Measurements from ENCODE around the gene ABHD8. TPM values are rescaled to one million over a fixed set of nuclear protein-coding genes. Genes with fewer than 3 reads are reported as not detected.

ABHD8 gene
- polyA plus RNA-seq, 3 donors, result 11.3 to 14.9 (median 12.5) TPM

- Mint-ChIP-seq H3K4me1 (peaks cover 21% of the 10 kb centered on the region), H3K9me3 (peaks cover 0 to 3% (median 0%) of the 10 kb centered on the region in 7 donors), H3K27me3 (ENCODE audit: low read depth in 3 of 3) (peaks cover 16 to 56% (median 40%) of the 10 kb centered on the region in 3 donors), H3K4me3 (peak overlapping the region in 1 of 2 donors; percentile 55), H3K27ac (no peak overlapping the region), H3K36me3 (no peaks in the 10 kb centered on the region)
- Histone ChIP-seq H3K4me1 (ENCODE audit: control insufficient read depth in 1 of 2, insufficient read depth in 2 of 2, low read length in 2 of 2) (peaks cover 5 to 6% of the 10 kb centered on the region in 2 donors), H4K20me1 (ENCODE audit: insufficient read depth, low read length) (no peaks in the 10 kb centered on the region), H3K4me2 (replicated peaks; ENCODE audit: extremely low read depth, low read length, poor library complexity, severe bottlenecking) (no peak overlapping the region), H3K36me3 (replicated peaks in 1 of 2; ENCODE audit: control insufficient read depth in 1 of 2, insufficient read depth in 2 of 2, low read length in 2 of 2) (no peaks in the 10 kb centered on the region), H3K79me2 (ENCODE audit: insufficient read depth, low read length) (no peaks in the 10 kb centered on the region), H3K27me3 (ENCODE audit: control insufficient read depth in 2 of 2, insufficient read depth in 2 of 2, low read length in 2 of 2) (peaks cover 0 to 19% of the 10 kb centered on the region in 2 donors), H3K27ac (ENCODE audit: low read depth in 1 of 2, low read length in 2 of 2) (no peak overlapping the region), H3K9me3 (replicated peaks in 1 of 2; ENCODE audit: control insufficient read depth in 1 of 2, insufficient read depth in 1 of 2, low read length in 2 of 2) (no peaks in the 10 kb centered on the region), H3K4me3 (replicated peaks in 1 of 3; ENCODE audit: low read depth in 2 of 3, low read length in 3 of 3) (no peak overlapping the region), H2AFZ (ENCODE audit: insufficient read depth, low read depth, low read length, poor library complexity, severe bottlenecking) (peak overlapping the region; percentile 53), H3K9ac (ENCODE audit: insufficient read depth, low read length, poor library complexity, severe bottlenecking) (no peak overlapping the region)
- no peak for TF ChIP-seq CTCF (IDR thresholded peaks at IDR 0.05)
- WGBS (ENCODE audit: insufficient coverage), result 0% methylated on average over 8 of the region's 12 CpGs
- intact Hi-C loops (cut with micrococcal nuclease), result loop anchor here in 1 of 2 donors (5.0 kb wide), 1 partner anchor 39 kb away; no protein-coding TSS in a partner anchor
- no peak for DNase-seq
Observed at GRCh38 chr19:17348700-17349099, 45.5 kb upstream of the ABHD8 start.

- peaks cover 0 to 19% of the 10 kb centered on the region in 2 donors for H3K27me3 ChIP-seq (ENCODE audit: control insufficient read depth in 2 of 2, insufficient read depth in 2 of 2, low read length in 2 of 2)
- TF ChIP-seq CTCF (IDR thresholded peaks at IDR 0.05), result no peak
- WGBS (ENCODE audit: insufficient coverage), result 100% methylated on average over 1 of the region's 2 CpGs
Observed at GRCh38 chr19:17347877-17348276, 44.7 kb upstream of the ABHD8 start.

More at GRCh38 chr19:17347877-17348276, 44.7 kb upstream of the ABHD8 start:
- H3K36me3 ChIP-seq (replicated peaks in 1 of 2; ENCODE audit: control insufficient read depth in 1 of 2, insufficient read depth in 2 of 2, low read length in 2 of 2), result no peaks in the 10 kb centered on the region
- peaks cover 17% of the 10 kb centered on the region for H3K4me1 Mint-ChIP-seq
- no peak overlapping the region for H3K27ac ChIP-seq (ENCODE audit: low read depth in 1 of 2, low read length in 2 of 2)
- no peak for DNase-seq
- no peak overlapping the region for H3K9ac ChIP-seq (ENCODE audit: insufficient read depth, low read length, poor library complexity, severe bottlenecking)
- peaks cover 5 to 6% of the 10 kb centered on the region in 2 donors for H3K4me1 ChIP-seq (ENCODE audit: control insufficient read depth in 1 of 2, insufficient read depth in 2 of 2, low read length in 2 of 2)
- peaks cover 16 to 50% (median 39%) of the 10 kb centered on the region in 3 donors for H3K27me3 Mint-ChIP-seq (ENCODE audit: low read depth in 3 of 3)
- peaks cover 0 to under 1% of the 10 kb centered on the region in 2 donors for H3K36me3 Mint-ChIP-seq
- intact Hi-C loops (cut with micrococcal nuclease), result loop anchor here in 1 of 2 donors (5.0 kb wide), 1 partner anchor 39 kb away; no protein-coding TSS in a partner anchor
- H3K9me3 ChIP-seq (replicated peaks in 1 of 2; ENCODE audit: control insufficient read depth in 1 of 2, insufficient read depth in 1 of 2, low read length in 2 of 2), result no peaks in the 10 kb centered on the region
- peak overlapping the region in 1 of 2 donors; percentile 57 for H3K4me3 Mint-ChIP-seq
- no peak overlapping the region for H3K4me2 ChIP-seq (replicated peaks; ENCODE audit: extremely low read depth, low read length, poor library complexity, severe bottlenecking)
- peaks cover 0 to 3% (median 0%) of the 10 kb centered on the region in 7 donors for H3K9me3 Mint-ChIP-seq
- no peak overlapping the region for H3K4me3 ChIP-seq (replicated peaks in 1 of 3; ENCODE audit: low read depth in 2 of 3, low read length in 3 of 3)
- no peaks in the 10 kb centered on the region for H3K79me2 ChIP-seq (ENCODE audit: insufficient read depth, low read length)
- no peak overlapping the region for H3K27ac Mint-ChIP-seq
- no peak overlapping the region for H2AFZ ChIP-seq (ENCODE audit: insufficient read depth, low read depth, low read length, poor library complexity, severe bottlenecking)
- no peaks in the 10 kb centered on the region for H4K20me1 ChIP-seq (ENCODE audit: insufficient read depth, low read length)
